H9 (cell line): ENCODE results near the gene FAM174C. TPM values are rescaled to one million over a fixed set of nuclear protein-coding genes. Genes with fewer than 3 reads are reported as not detected.

Experiments used
- DNase-seq: peaks from one replicate; pipeline ENCODE4 v3.0.0-alpha.2; 2017
- H2AFZ ChIP-seq: one replicate; pipeline ENCODE4 v1.6.1; 2013; ENCODE audit warnings: mild to moderate bottlenecking, low read length, control low read depth, moderate library complexity
- H2AK5ac ChIP-seq: 2 replicates; pipeline ENCODE4 v1.6.1; 2013; ENCODE audit warnings: low read length, control low read depth, mixed read lengths; ENCODE audit not compliant: insufficient read length
- H2BK120ac ChIP-seq: one replicate; pipeline ENCODE4 v1.6.1; 2013; ENCODE audit warnings: low read depth, mild to moderate bottlenecking, low read length, control low read depth, inconsistent platforms; ENCODE audit not compliant: poor library complexity, severe bottlenecking
- H2BK12ac ChIP-seq: 2 replicates; pipeline ENCODE4 v1.6.1; 2013; ENCODE audit warnings: low read length, control low read depth, mixed read lengths, low read depth; ENCODE audit not compliant: insufficient read length
- H2BK15ac ChIP-seq: 2 replicates; pipeline ENCODE4 v1.6.1; 2013; ENCODE audit warnings: low read depth, low read length, control low read depth
- H2BK20ac ChIP-seq: one replicate; pipeline ENCODE4 v1.6.1; 2013; ENCODE audit warnings: low read depth, mild to moderate bottlenecking, low read length, control low read depth, inconsistent platforms; ENCODE audit not compliant: poor library complexity, severe bottlenecking
- H2BK5ac ChIP-seq: 2 replicates; pipeline ENCODE4 v1.6.1; 2013; ENCODE audit warnings: low read length, control low read depth, mixed read lengths; ENCODE audit not compliant: insufficient read length
- H3K14ac ChIP-seq: 2 replicates; pipeline ENCODE4 v1.6.1; 2013; ENCODE audit warnings: low read length, control low read depth; ENCODE audit not compliant: insufficient read depth
- H3K18ac ChIP-seq: 2 replicates; pipeline ENCODE4 v1.6.1; 2013; ENCODE audit warnings: low read depth, mild to moderate bottlenecking, mixed read lengths, low read length, control low read depth; ENCODE audit not compliant: insufficient read length
- H3K23ac ChIP-seq: 2 replicates; pipeline ENCODE4 v1.6.1; 2013; ENCODE audit warnings: low read length, control low read depth, mixed read lengths, low read depth; ENCODE audit not compliant: insufficient read length
- H3K23me2 ChIP-seq: 2 replicates; pipeline ENCODE4 v1.6.1; 2013; ENCODE audit warnings: low read depth, mild to moderate bottlenecking, mixed read lengths, low read length, control low read depth; ENCODE audit not compliant: insufficient read length, poor library complexity, severe bottlenecking
- H3K27ac ChIP-seq: 2 replicates; pipeline ENCODE4 v1.5.1; 2013; ENCODE audit warnings: low read length, control low read depth, mixed read lengths, low read depth; ENCODE audit not compliant: insufficient read length
- H3K27me3 ChIP-seq: 2 replicates; pipeline ENCODE4 v1.6.1; 2013; ENCODE audit warnings: low read length, control low read depth, inconsistent platforms; ENCODE audit not compliant: insufficient read depth
- H3K4ac ChIP-seq: 2 replicates; pipeline ENCODE4 v1.6.1; 2013; ENCODE audit warnings: low read depth, mild to moderate bottlenecking, control low read depth, inconsistent platforms, low read length, moderate library complexity
- H3K4me1 ChIP-seq: 2 replicates; pipeline ENCODE4 v1.6.1; 2013; ENCODE audit warnings: low read length, control low read depth, inconsistent platforms; ENCODE audit not compliant: insufficient read depth
- H3K4me2 ChIP-seq: 2 replicates; pipeline ENCODE4 v1.6.1; 2013; ENCODE audit warnings: low read length, control low read depth, mixed read lengths; ENCODE audit not compliant: insufficient read length, insufficient read depth
- H3K56ac ChIP-seq: 2 replicates; pipeline ENCODE4 v1.6.1; 2013; ENCODE audit warnings: low read depth, mild to moderate bottlenecking, mixed read lengths, low read length, control low read depth; ENCODE audit not compliant: insufficient read length
- H3K79me1 ChIP-seq: 2 replicates; pipeline ENCODE4 v1.6.1; 2013; ENCODE audit warnings: low read depth, mild to moderate bottlenecking, moderate library complexity, low read length, control low read depth, inconsistent platforms; ENCODE audit not compliant: insufficient read depth, poor library complexity, severe bottlenecking
- H3K79me2 ChIP-seq: 2 replicates; pipeline ENCODE4 v1.6.1; 2013; ENCODE audit warnings: low read length, control low read depth, inconsistent platforms; ENCODE audit not compliant: insufficient read depth
- H3K9ac ChIP-seq: 2 replicates; pipeline ENCODE4 v1.6.1; 2013; ENCODE audit warnings: low read length, control low read depth, mixed read lengths; ENCODE audit not compliant: insufficient read length; ENCODE audit errors: extremely low read depth
- H3K9me3 ChIP-seq: one replicate; pipeline ENCODE4 v1.6.1; 2013; ENCODE audit warnings: low read depth, low read length, inconsistent platforms; ENCODE audit not compliant: control insufficient read depth
- H3T11ph ChIP-seq: one replicate; pipeline ENCODE4 v1.6.1; 2013; ENCODE audit warnings: mild to moderate bottlenecking, low read length, control low read depth, inconsistent platforms
- H4K20me1 ChIP-seq: one replicate; pipeline ENCODE4 v1.6.1; 2013; ENCODE audit not compliant: control insufficient read depth, insufficient read length, insufficient read depth
- H4K5ac ChIP-seq: 2 replicates; pipeline ENCODE4 v1.6.1; 2013; ENCODE audit warnings: low read depth, mild to moderate bottlenecking, mixed read lengths, low read length, control low read depth; ENCODE audit not compliant: insufficient read length
- H4K8ac ChIP-seq: replicated peaks from 2 replicates; pipeline ENCODE4 v1.6.1; 2013; ENCODE audit warnings: low read length, control low read depth, mixed read lengths, low read depth; ENCODE audit not compliant: insufficient read length
- H4K91ac ChIP-seq: 2 replicates; pipeline ENCODE4 v1.6.1; 2013; ENCODE audit warnings: low read depth, mild to moderate bottlenecking, moderate library complexity, mixed read lengths, low read length, control low read depth; ENCODE audit not compliant: insufficient read length
- H3K27ac Mint-ChIP-seq, 3 experiments: 2 replicates in 2 of 3; 3 replicates in 1 of 3; pipeline ENCODE4 v1.8.0; 2020 to 2021; ENCODE audit warnings: mixed read lengths in 3 of 3, mild to moderate bottlenecking in 1 of 3, moderate library complexity in 1 of 3
- H3K27me3 Mint-ChIP-seq: 2 replicates; pipeline ENCODE4 v1.8.0; 2021; ENCODE audit warnings: low read depth, mild to moderate bottlenecking, moderate library complexity, mixed read lengths
- H3K36me3 Mint-ChIP-seq, 3 experiments: 2 replicates in 2 of 3; 3 replicates in 1 of 3; pipeline ENCODE4 v1.8.0; 2020 to 2021; ENCODE audit warnings: low read depth in 3 of 3, mixed read lengths in 3 of 3; ENCODE audit not compliant: insufficient read depth in 1 of 3
- H3K4me1 Mint-ChIP-seq, 2 experiments: 2 replicates each; pipeline ENCODE4 v1.8.0; 2020; ENCODE audit warnings: mixed read lengths in 2 of 2
- H3K4me3 Mint-ChIP-seq, 2 experiments: 2 replicates in 1 of 2; 3 replicates in 1 of 2; pipeline ENCODE4 v1.8.0; 2020 to 2021; ENCODE audit warnings: mild to moderate bottlenecking in 2 of 2, mixed read lengths in 2 of 2, moderate library complexity in 1 of 2
- H3K9me3 Mint-ChIP-seq, 2 experiments: 2 replicates in 1 of 2; 3 replicates in 1 of 2; pipeline ENCODE4 v1.8.0; 2020; ENCODE audit warnings: mild to moderate bottlenecking in 2 of 2, mixed read lengths in 2 of 2, moderate library complexity in 1 of 2
- CTCF ChIP-seq: fragments of 200-600 bp; sonication (generic); conservative IDR thresholded peaks from 3 replicates; pipeline ENCODE4 v1.8.0; 2021; ENCODE audit warnings: antibody characterized with exemption, mild to moderate bottlenecking
- WGBS: extraction: QIAGEN DNeasy Blood & Tissue Kit; methylation state at CpG from one replicate; pipeline ENCODE4 v1.1.7; 2013; ENCODE audit warnings: missing lambda C conversion rate, low lambda C conversion rate, mixed read lengths; ENCODE audit not compliant: insufficient read length; ENCODE audit errors: extremely low coverage; 5-methylcytosine and 5-hydroxymethylcytosine counted together
- total RNA-seq: library from RNA; stranded (reverse); gene quantifications from 2 replicates; pipeline ENCODE4 v1.2.1, GENCODE V29; 2021

FAM174C gene
- total RNA-seq, 1 experiment from 2014 or later, result 63.0 TPM

DNA sequence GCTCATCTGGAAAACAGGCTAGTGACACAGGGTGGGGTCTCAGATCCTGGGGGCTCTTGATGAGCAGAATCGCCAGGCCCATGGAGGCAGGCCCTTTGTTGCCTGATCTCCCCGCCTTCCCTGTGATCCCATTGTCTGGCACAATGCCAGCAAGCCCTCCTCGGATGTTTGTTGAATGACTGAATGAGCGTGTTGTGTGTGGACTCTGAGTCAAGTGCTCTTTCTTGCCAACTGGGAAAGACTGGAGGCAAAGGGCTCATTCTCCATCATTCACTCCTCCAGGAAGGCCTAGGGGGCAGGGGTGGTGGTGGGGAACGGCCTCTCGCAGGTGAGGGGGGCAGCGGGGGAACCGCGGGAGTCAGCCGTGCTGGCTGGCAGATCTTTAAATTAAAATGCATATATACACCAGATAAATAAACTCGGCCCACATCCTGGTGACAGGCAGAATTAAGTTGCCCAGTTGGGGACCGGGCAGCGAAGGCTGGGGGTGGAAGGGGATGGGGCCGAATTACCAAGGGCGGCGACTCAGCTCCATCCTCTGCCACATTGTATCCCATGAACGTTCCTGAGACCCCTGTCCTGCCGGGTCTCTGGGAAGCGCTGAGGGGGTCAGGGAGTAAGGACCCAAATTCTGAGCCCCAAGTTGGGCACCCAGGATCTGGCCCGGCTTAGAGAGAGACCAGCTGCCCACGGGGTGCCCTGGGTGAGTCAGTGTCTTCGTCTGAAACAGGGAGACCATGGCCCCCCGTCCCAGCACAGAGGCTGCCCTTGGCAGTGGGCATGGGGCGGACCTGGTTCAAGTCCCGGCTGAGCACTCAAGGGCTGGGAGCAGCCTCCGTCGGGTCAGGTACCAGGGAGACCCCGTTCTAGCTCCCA, 34.9 kb downstream of the FAM174C start:
- Mint-ChIP-seq H3K9me3 (no peaks in the 10 kb centered on the region), H3K36me3 (no peaks in the 10 kb centered on the region), H3K4me1 (peaks cover 0 to 15% of the 10 kb centered on the region in 2 experiments; a peak in 2 of 4 replicates), H3K27ac (no peak overlapping the region; a peak in 1 of 7 replicates), H3K27me3 (peaks cover 6% of the 10 kb centered on the region; the same call in 1 of the 2 replicates), H3K4me3 (no peak overlapping the region)
- Histone ChIP-seq H3K14ac (no peak overlapping the region), H2AFZ (no peak overlapping the region), H3K4me1 (no peaks in the 10 kb centered on the region), H2BK12ac (no peak overlapping the region), H3K23ac (no peak overlapping the region), H3K18ac (no peak overlapping the region), H3K9ac (no peak overlapping the region), H3T11ph (no peak overlapping the region), H2BK20ac (no peak overlapping the region), H2BK15ac (no peak overlapping the region), H3K23me2 (peaks cover under 1% of the 10 kb centered on the region), H4K8ac (no peak overlapping the region), H4K5ac (no peak overlapping the region), H2AK5ac (no peak overlapping the region), H3K79me2 (no peaks in the 10 kb centered on the region), H4K20me1 (no peaks in the 10 kb centered on the region), H3K56ac (no peak overlapping the region), H3K79me1 (no peaks in the 10 kb centered on the region), H3K4ac (no peak overlapping the region), H3K9me3 (no peaks in the 10 kb centered on the region), H2BK120ac (no peak overlapping the region), H3K27ac (no peak overlapping the region), H2BK5ac (no peak overlapping the region), H4K91ac (no peak overlapping the region), H3K4me2 (no peak overlapping the region), H3K27me3 (no peaks in the 10 kb centered on the region)
- no peak for TF ChIP-seq CTCF
- no peak for DNase-seq
- WGBS, result no CpG with 5 or more reads among the region's 28 CpGs
